SK-N-SH (cell line): ENCODE measurements around the gene RARB. TPM values are rescaled to one million over a fixed set of nuclear protein-coding genes. Genes with fewer than 3 reads are reported as not detected.

Source experiments
- CTCF ChIA-PET: fragments of 300-600, 350-600 bp; formaldehyde crosslinking; extraction: SDS; loops from one replicate; lab custom pipeline; 2021; lab: Yijun Ruan, JAX
- POLR2A ChIA-PET: fragments of 350-600 bp; sonication (Branson Sonifier 250); formaldehyde crosslinking; extraction: SDS; loops from one replicate; lab custom pipeline; 2020; ENCODE audit warnings: antibody characterized with exemption, inconsistent platforms; lab: Yijun Ruan, JAX
- DNase-seq: peaks from one replicate; pipeline ENCODE4 v3.0.0; 2012
- H2AFZ ChIP-seq: fragments of 200-600 bp; sonication (generic); 2 replicates; pipeline ENCODE4 v1.8.1; 2016; ENCODE audit warnings: antibody characterized with exemption, mild to moderate bottlenecking, low read depth
- H3F3A ChIP-seq: fragments of 200-600 bp; sonication (generic); replicated peaks from 2 replicates; pipeline ENCODE3; 2016; ENCODE audit warnings: antibody characterized with exemption, mild to moderate bottlenecking; ENCODE audit not compliant: insufficient read depth
- H3K27ac ChIP-seq, 2 experiments: fragments of 200-500 bp in 1 of 2; fragments of 200-600 bp in 1 of 2; sonication (Bioruptor generic) in 1 of 2; sonication (generic), shearing (Covaris generic) in 1 of 2; 2 replicates each; pipeline versions ENCODE4 v1.5.1 to v1.6.1; 2014 to 2016; ENCODE audit warnings: low read depth in 2 of 2, inconsistent platforms in 1 of 2, low read length in 1 of 2, mild to moderate bottlenecking in 1 of 2, mixed read lengths in 1 of 2
- H3K27me3 ChIP-seq: fragments of 200-600 bp; sonication (generic), shearing (Covaris generic); 2 replicates; pipeline ENCODE4 v1.6.1; 2016; ENCODE audit warnings: mixed run types; ENCODE audit not compliant: insufficient read depth
- H3K36me3 ChIP-seq, 2 experiments: fragments of 200-500 bp in 1 of 2; fragments of 200-600 bp in 1 of 2; sonication (Bioruptor generic) in 1 of 2; sonication (generic) in 1 of 2; replicated peaks in 1 of 2; 2 replicates each; pipeline versions ENCODE3 to v1.5.1; 2014 to 2016; ENCODE audit warnings: low read length in 1 of 2, mild to moderate bottlenecking in 1 of 2; ENCODE audit not compliant: insufficient read depth in 2 of 2, control insufficient read depth in 1 of 2
- H3K4me1 ChIP-seq, 2 experiments: fragments of 200-500 bp in 1 of 2; fragments of 200-600 bp in 1 of 2; sonication (Bioruptor generic) in 1 of 2; sonication (generic), shearing (Covaris generic) in 1 of 2; 2 replicates each; pipeline versions ENCODE4 v1.5.1 to v1.6.1; 2014 to 2016; ENCODE audit warnings: low read depth in 1 of 2, low read length in 1 of 2, mixed run types in 1 of 2; ENCODE audit not compliant: insufficient read depth in 2 of 2, control insufficient read depth in 1 of 2
- H3K4me2 ChIP-seq: fragments of 200-600 bp; sonication (generic), shearing (Covaris generic); 2 replicates; pipeline ENCODE4 v1.6.1; 2017; ENCODE audit warnings: mixed run types
- H3K4me3 ChIP-seq, 2 experiments: fragments of 200-500 bp in 1 of 2; fragments of 200-600 bp in 1 of 2; sonication (Bioruptor generic) in 1 of 2; sonication (generic), shearing (Covaris generic) in 1 of 2; 2 replicates each; pipeline versions ENCODE4 v1.5.1 to v1.8.1; 2014 to 2016; ENCODE audit warnings: low read depth in 2 of 2, inconsistent platforms in 1 of 2, low read length in 1 of 2, mild to moderate bottlenecking in 1 of 2, mixed read lengths in 1 of 2, moderate library complexity in 1 of 2
- H3K79me2 ChIP-seq: fragments of 200-600 bp; sonication (generic); 2 replicates; pipeline ENCODE4 v1.8.1; 2017; ENCODE audit warnings: mild to moderate bottlenecking; ENCODE audit not compliant: insufficient read depth
- H3K9ac ChIP-seq: fragments of 200-600 bp; sonication (generic); 2 replicates; pipeline ENCODE4 v1.6.1; 2017; ENCODE audit warnings: mixed run types
- H3K9me2 ChIP-seq: fragments of 200-600 bp; sonication (generic); 2 replicates; pipeline ENCODE4 v1.6.1; 2017; ENCODE audit warnings: mixed run types
- H3K9me3 ChIP-seq: fragments of 200-600 bp; sonication (generic); 2 replicates; pipeline ENCODE4 v1.6.1; 2017; ENCODE audit warnings: mixed run types, mild to moderate bottlenecking, moderate library complexity
- H4K20me1 ChIP-seq: fragments of 200-600 bp; sonication (generic); 2 replicates; pipeline ENCODE4 v1.6.1; 2017; ENCODE audit warnings: mild to moderate bottlenecking, mixed run types; ENCODE audit not compliant: insufficient read depth
- CTCF ChIP-seq: fragments of 200-600 bp; sonication (generic); IDR thresholded peaks from 2 replicates; pipeline ENCODE4 v1.6.1; 2017; ENCODE audit warnings: antibody characterized with exemption, mild to moderate bottlenecking, moderate library complexity
- ELF1 ChIP-seq: IDR thresholded peaks from 2 replicates; pipeline ENCODE4 v1.4.0; 2012
- FOXJ3 ChIP-seq: sonication (generic); formaldehyde crosslinking; IDR thresholded peaks from 2 replicates; pipeline ENCODE4 v1.5.1; 2020; ENCODE audit warnings: mild to moderate bottlenecking, missing genetic modification reagents
- GABPA ChIP-seq: IDR thresholded peaks from 2 replicates; pipeline ENCODE4 v1.4.0; 2012; ENCODE audit warnings: low read depth, mild to moderate bottlenecking
- NFIC ChIP-seq: IDR thresholded peaks from 2 replicates; pipeline ENCODE4 v1.4.0; 2012; ENCODE audit warnings: borderline replicate concordance
- PBX3 ChIP-seq: IDR thresholded peaks from 2 replicates; pipeline ENCODE4; 2012
- RAD21 ChIP-seq: IDR thresholded peaks from 2 replicates; pipeline ENCODE4 v1.6.1; 2012; ENCODE audit warnings: mild to moderate bottlenecking, low read length
- SMC3 ChIP-seq: IDR thresholded peaks from 2 replicates; pipeline ENCODE4 v1.6.1; 2012; ENCODE audit warnings: low read depth, low read length, improper control_type of control experiment
- TAF1 ChIP-seq: IDR thresholded peaks from 2 replicates; pipeline ENCODE4 v1.6.1; 2012; ENCODE audit warnings: low read depth, mild to moderate bottlenecking, low read length, moderate library complexity, borderline replicate concordance
- TEAD4 ChIP-seq: IDR thresholded peaks from 2 replicates; pipeline ENCODE4 v1.4.0; 2012; ENCODE audit warnings: mild to moderate bottlenecking, borderline replicate concordance; ENCODE audit not compliant: insufficient read depth
- USF1 ChIP-seq: IDR thresholded peaks from 2 replicates; pipeline ENCODE4 v1.4.0; 2012; ENCODE audit warnings: low read depth, borderline replicate concordance
- ZBTB33 ChIP-seq: IDR thresholded peaks from 2 replicates; pipeline ENCODE4 v1.4.0; 2012; ENCODE audit warnings: low read depth, borderline replicate concordance
- WGBS: methylation state at CpG from one replicate; pipeline ENCODE4 v1.1.6; 2017; ENCODE audit warnings: low lambda C conversion rate; 5-methylcytosine and 5-hydroxymethylcytosine counted together
- polyA plus RNA-seq, 3 experiments: library from polyadenylated mRNA; depleted of rRNA; stranded (reverse); fragments of >200 nt; gene quantifications; 2 replicates each; pipeline ENCODE4 v1.2.3, GENCODE V29; 2012

Gene RARB
- polyA plus RNA-seq, 1 of the 3 experiments (the other 2 are of a cell fraction), result 10.7 TPM

- TF ChIP-seq ELF1 (no peak), FOXJ3 (CRISPR knock-in tag) (no peak), PBX3 (no peak), SMC3 (no peak)
These were observed 47.0 kb upstream of the RARB start (continued) for GRCh38 chr3:25381083-25381482.

GRCh38 chr3:25384471-25384870 lies 43.6 kb upstream of the RARB start:
- POLR2A ChIA-PET, result no interaction called here

More at GRCh38 chr3:25384471-25384870, 43.6 kb upstream of the RARB start:
- H3K9me2 ChIP-seq, result no peaks in the 10 kb centered on the region
- no peak overlapping the region for H3K4me3 ChIP-seq
- H3F3A ChIP-seq, result no peaks in the 10 kb centered on the region
- no peak overlapping the region for H2AFZ ChIP-seq
- H3K36me3 ChIP-seq, result no peaks in the 10 kb centered on the region
- DNase-seq, result no peak
- H3K4me1 ChIP-seq, result no peaks in the 10 kb centered on the region; a peak in 1 of 4 replicates
- H3K9me3 ChIP-seq, result no peaks in the 10 kb centered on the region
- no peak overlapping the region for H3K4me2 ChIP-seq
- H4K20me1 ChIP-seq, result no peaks in the 10 kb centered on the region
- no peaks in the 10 kb centered on the region for H3K79me2 ChIP-seq
- 53% methylated on average over 3 of the region's 3 CpGs for WGBS
- H3K9ac ChIP-seq, result no peak overlapping the region
- CTCF ChIA-PET, result interaction anchor here (0.6 kb wide), 1 partner anchor 70 kb away, joined by 3 read pairs; no protein-coding TSS in a partner anchor
- no peak overlapping the region for H3K27ac ChIP-seq
- TF ChIP-seq TAF1 (no peak), NFIC (no peak), CTCF (no peak), RAD21 (no peak), ELF1 (no peak), ZBTB33 (no peak), TEAD4 (no peak), USF1 (no peak), GABPA (no peak)
- no peaks in the 10 kb centered on the region for H3K27me3 ChIP-seq
